ENCODE measurements around the gene LGALS9.
A peak's percentile ranks its signal among the peaks of the same experiment; 100 is the strongest.

Gene LGALS9

GRCh38 chr17:27603421-27603770 is 27.6 kb upstream of the LGALS9 start:
- DNase-seq (ENCODE audit: low read depth), result no peak

GRCh38 chr17:27603880-27604794 is 26.9 kb upstream of the LGALS9 start:
- DNase-seq (ENCODE audit: low read depth), result no peak

GRCh38 chr17:27605409-27605808 is 25.6 kb upstream of the LGALS9 start:
- no peak for DNase-seq (ENCODE audit: low read depth)

- DNase-seq (ENCODE audit: low read depth), result no peak
These were observed 23.4 kb upstream of the LGALS9 start for GRCh38 chr17:27607521-27608091.

- no peak for DNase-seq (ENCODE audit: low read depth)
These were observed 22.4 kb upstream of the LGALS9 start for GRCh38 chr17:27608328-27609230.

GRCh38 chr17:27609611-27610303 is 21.2 kb upstream of the LGALS9 start:
- DNase-seq (ENCODE audit: low read depth), result peak; percentile 10

- DNase-seq (ENCODE audit: low read depth), result no peak
These were observed 20.7 kb upstream of the LGALS9 start for GRCh38 chr17:27610304-27610677.

- DNase-seq (ENCODE audit: low read depth), result no peak
These were observed 18.7 kb upstream of the LGALS9 start for GRCh38 chr17:27612160-27612770.

- DNase-seq (ENCODE audit: low read depth), result no peak
These were observed 17.6 kb upstream of the LGALS9 start for GRCh38 chr17:27613433-27613832.

- DNase-seq (ENCODE audit: low read depth), result no peak
These were observed 15.9 kb upstream of the LGALS9 start for GRCh38 chr17:27615121-27615520.

- no peak for DNase-seq (ENCODE audit: low read depth)
These were observed 14.6 kb upstream of the LGALS9 start for GRCh38 chr17:27616414-27616813.

- DNase-seq (ENCODE audit: low read depth), result no peak
These were observed 12.6 kb upstream of the LGALS9 start for GRCh38 chr17:27618417-27618816.

- no peak for DNase-seq (ENCODE audit: low read depth)
These were observed 10.3 kb upstream of the LGALS9 start for GRCh38 chr17:27620721-27621120.

GRCh38 chr17:27621536-27621935 is 9.5 kb upstream of the LGALS9 start:
- DNase-seq (ENCODE audit: low read depth), result no peak

- no peak for DNase-seq (ENCODE audit: low read depth)
These were observed 8.9 kb upstream of the LGALS9 start for GRCh38 chr17:27621942-27622559.

GRCh38 chr17:27622986-27623385 is 8.0 kb upstream of the LGALS9 start:
- no peak for DNase-seq (ENCODE audit: low read depth)

- no peak for DNase-seq (ENCODE audit: low read depth)
These were observed 7.4 kb upstream of the LGALS9 start for GRCh38 chr17:27623614-27624013.

- DNase-seq (ENCODE audit: low read depth), result no peak
These were observed 6.4 kb upstream of the LGALS9 start for GRCh38 chr17:27624539-27624938.

GRCh38 chr17:27625856-27626255 is 5.1 kb upstream of the LGALS9 start:
- no peak for DNase-seq (ENCODE audit: low read depth)

GRCh38 chr17:27627514-27627913 is 3.5 kb upstream of the LGALS9 start:
- no peak for DNase-seq (ENCODE audit: low read depth)

GRCh38 chr17:27628376-27628775 is 2.6 kb upstream of the LGALS9 start:
- DNase-seq (ENCODE audit: low read depth), result no peak
